ENCODE measurements around the gene FBXL7.

Gene FBXL7

DNA sequence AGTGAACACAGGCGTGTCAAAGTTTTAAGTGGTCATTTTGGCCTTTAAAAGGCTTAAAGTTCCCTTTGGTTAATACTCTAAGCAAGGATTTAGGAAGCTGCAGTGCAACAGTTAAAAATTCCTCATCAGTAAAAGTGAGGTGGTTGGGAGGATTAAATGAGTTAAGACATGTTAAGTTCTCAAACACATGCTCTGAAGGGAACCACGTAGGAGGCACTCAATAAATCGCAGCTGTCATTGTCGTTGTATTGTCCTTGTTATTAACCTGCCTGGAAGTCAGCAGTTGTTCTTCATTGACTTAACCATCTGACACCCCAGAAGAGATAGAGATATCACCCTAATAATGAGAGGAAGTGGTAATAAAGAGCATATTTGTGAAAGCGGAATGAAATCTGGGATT, 432.1 kb downstream of the FBXL7 start:
- DNase-seq (ENCODE audit: low read depth in 2 of 3, low spot score in 2 of 3), result no peak

GRCh38 chr5:15933259-15934207, 433.6 kb downstream of the FBXL7 start:
- DNase-seq (ENCODE audit: low read depth in 2 of 3, low spot score in 2 of 3), result no peak

DNA sequence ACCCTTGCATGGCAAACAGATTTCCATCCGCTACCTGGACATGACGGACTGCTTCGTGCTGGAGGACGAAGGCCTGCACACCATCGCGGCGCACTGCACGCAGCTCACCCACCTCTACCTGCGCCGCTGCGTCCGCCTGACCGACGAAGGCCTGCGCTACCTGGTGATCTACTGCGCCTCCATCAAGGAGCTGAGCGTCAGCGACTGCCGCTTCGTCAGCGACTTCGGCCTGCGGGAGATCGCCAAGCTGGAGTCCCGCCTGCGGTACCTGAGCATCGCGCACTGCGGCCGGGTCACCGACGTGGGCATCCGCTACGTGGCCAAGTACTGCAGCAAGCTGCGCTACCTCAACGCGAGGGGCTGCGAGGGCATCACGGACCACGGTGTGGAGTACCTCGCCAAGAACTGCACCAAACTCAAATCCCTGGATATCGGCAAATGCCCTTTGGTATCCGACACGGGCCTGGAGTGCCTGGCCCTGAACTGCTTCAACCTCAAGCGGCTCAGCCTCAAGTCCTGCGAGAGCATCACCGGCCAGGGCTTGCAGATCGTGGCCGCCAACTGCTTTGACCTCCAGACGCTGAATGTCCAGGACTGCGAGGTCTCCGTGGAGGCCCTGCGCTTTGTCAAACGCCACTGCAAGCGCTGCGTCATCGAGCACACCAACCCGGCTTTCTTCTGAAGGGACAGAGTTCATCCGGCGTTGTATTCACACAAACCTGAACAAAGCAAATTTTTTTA, 436.7 kb downstream of the FBXL7 start:
- no peak for DNase-seq (ENCODE audit: low read depth in 2 of 3, low spot score in 2 of 3)

GRCh38 chr5:15937708-15938107, 437.7 kb downstream of the FBXL7 start:
- DNase-seq (ENCODE audit: low read depth in 2 of 3, low spot score in 2 of 3), result no peak

DNA sequence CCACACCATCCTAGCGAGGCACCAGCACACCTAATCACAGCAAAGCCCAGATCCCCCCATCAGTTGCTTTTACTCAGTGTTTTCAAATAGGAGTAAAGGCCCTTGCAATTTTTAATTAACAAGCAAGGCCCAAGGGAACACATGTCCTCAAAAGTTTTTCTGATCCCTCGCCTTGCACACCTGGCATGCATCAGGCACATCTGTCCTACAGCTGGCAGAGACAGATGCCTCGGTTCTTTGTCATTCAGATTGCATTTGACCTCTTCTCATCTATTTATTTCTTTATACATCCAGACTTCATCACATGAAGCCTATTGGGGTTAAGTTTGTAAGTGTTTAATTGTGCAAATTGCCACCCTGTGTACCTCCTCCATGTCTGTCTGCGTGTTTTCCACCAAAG, 438.2 kb downstream of the FBXL7 start:
- DNase-seq (ENCODE audit: low read depth in 2 of 3, low spot score in 2 of 3), result no peak

DNA sequence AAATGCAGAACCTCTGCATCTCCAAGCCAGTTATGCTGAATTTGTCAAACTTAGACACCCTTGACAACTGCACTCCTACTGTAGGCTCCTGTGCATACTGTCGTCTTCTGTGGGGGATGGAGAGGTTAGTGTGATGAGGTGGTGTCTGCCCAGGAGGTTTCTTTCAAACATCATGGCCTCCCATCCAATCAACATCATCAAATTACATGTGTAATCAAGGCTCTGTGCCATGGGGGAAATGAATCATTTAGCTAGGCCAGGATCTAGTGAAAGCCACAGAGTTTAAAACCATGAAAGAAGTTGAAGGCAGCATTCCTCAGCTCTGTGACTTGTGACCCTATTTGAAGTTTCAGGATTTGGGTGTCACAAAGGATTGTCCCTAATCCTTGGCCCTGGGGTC, 439.0 kb downstream of the FBXL7 start:
- no peak for DNase-seq (ENCODE audit: low read depth in 2 of 3, low spot score in 2 of 3)

DNA sequence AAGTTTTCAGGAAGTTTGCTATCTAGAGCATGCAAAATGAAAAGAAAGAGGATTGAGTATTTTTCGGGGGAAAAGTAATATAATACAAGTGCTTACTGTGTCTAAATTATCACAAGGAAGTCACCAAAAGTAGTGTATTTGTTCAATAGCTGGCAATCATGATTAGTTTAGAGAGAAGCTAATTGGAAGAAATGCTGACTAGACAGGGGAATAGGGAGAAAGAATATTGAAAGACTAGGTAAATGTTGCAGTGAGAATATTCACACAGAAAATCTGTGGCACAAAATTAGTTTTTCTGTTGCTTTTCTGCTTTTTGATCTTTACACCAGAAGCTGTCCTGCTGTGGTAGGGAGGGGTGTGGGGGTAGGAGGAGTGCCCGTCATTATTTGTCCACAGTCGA, 440.9 kb downstream of the FBXL7 start:
- no peak for DNase-seq (ENCODE audit: low read depth in 2 of 3, low spot score in 2 of 3)

DNA sequence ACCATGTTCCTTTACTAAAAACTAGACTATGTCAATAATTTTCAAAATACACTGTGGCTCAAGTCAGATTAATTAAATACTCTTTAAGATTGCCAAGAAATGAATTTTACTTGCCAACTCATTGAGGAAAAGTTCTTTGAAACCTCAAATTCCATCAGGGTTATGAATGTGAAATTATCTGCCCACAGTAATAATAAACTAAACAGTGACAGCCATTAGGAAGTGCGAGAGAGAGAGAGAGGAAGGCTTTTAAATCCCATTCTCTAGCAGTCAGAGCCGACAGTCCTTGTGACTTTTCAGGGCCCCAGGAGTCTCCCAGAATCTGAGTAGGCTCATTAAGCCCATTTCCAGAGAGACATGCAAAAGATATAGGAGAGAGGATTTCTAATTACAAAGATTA, 443.5 kb downstream of the FBXL7 start:
- no peak for DNase-seq (ENCODE audit: low read depth in 2 of 3, low spot score in 2 of 3)

- DNase-seq (ENCODE audit: low read depth in 2 of 3, low spot score in 2 of 3), result no peak
Measured at GRCh38 chr5:15946026-15946425, 446.0 kb downstream of the FBXL7 start.

DNA sequence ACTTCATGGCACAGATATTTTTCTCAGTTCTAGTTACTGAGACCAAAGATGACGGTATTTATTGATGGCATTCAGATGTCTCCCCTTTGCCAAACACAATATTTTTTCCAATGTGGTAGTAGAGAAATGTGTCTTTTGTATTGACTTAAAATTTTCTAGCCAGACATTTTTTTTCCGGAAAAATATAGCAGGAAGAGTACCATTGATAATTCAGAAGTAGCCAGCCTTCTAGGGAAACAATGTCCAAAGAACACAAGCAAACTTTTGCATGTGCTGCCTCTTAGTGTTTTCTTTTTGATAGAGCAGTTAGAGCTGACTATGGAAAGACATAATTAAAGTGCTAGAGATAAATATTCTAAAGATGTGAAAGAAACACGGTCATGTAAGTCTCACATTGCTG, 448.2 kb downstream of the FBXL7 start:
- DNase-seq (ENCODE audit: low read depth in 2 of 3, low spot score in 2 of 3), result no peak

DNA sequence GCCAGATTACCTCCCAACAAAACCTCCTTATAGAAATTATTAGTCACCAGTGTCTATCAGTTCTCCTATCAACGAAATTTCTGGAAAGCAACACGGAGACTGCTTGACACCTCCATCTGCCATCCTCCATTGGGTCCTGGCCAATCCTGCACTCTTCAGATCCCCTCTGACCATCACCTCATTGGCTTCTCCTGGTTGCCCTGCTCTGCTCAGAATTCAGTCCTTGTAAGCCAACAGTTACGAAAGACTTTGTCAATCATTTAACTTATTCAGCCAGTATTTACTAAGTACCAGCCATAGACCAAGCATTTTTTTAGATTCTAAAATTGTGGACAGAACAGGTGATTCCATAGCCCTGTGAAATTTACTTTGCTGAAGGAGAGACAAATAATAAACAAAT, 451.1 kb downstream of the FBXL7 start:
- DNase-seq (ENCODE audit: low read depth in 2 of 3, low spot score in 2 of 3), result no peak

DNA sequence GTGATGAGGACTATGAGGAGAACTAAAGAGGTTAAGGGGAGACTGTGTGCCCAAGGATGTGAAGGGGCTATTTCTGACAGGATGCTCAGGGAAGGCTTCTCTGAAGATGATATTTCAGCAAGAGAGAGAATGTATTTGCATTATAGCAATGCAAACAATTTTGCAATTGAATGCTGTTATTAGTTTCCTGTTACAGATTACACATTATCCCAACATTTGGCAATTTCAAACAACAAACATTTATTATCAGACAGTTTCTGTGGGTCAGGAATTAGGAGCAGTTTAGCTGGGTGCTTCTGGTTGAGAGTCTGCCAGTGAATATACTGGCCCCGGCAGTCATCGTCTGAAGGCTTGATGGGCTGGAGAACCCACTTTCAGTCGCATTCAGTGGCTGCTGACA, 451.6 kb downstream of the FBXL7 start:
- DNase-seq (ENCODE audit: low read depth in 2 of 3, low spot score in 2 of 3), result no peak

GRCh38 chr5:15956622-15957021, 456.6 kb downstream of the FBXL7 start:
- no peak for DNase-seq (ENCODE audit: low read depth in 2 of 3, low spot score in 2 of 3)

DNA sequence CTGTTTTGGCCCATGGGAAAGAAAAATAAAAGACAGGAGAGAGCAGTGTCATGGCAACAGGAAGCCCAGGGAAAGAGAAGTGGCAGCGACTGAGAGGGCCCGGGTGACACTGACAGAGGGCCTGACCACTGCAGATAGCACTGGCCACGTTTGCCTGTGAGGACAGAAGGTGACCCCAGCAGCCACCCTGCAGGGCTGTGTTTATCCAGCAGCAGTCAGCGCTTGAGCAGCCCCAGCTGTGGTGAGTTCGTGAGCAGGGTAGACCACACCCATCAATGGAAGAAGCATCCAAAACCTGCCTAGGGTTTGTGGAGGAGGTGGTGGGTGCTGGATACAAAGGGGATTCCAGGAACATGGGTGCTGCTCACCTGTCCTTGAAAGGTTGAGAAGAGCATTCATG, 457.1 kb downstream of the FBXL7 start:
- no peak for DNase-seq (ENCODE audit: low read depth in 2 of 3, low spot score in 2 of 3)

DNA sequence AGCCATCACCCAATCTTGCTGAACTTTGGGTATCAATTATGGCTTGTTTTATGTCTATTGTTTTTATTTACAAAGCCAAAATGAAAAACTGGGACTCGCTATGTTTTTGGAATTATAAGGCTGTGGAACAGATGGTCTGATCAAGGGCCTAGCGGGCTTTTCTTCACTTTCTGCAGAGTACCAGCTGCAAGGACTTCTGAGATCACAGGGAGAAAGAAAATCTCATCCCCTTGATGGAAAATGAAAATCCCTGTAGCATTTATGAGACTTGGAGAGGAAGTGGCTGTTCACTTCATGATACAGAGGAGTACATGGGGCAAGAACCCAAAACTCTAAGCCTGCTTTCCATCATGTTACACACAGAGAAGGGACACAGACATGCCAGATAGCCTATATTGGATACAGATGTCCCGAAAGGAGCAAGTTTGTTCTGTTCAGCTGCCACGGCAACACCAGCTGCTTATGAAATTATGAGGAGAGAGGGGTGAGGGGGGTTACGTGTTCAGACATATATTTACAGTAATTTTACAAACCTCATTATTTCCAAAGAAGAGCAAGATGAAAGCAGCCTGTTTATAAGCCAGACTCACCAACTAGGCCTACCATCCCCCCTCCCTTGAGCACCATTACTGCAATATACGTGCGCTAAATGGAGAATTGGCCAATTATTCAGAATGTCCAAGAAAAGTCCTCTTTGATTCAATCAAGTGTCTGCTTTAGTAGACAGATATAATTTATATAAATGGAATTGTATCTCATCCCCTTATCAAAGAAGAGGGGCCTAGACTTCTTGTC, 459.6 kb downstream of the FBXL7 start:
- DNase-seq (ENCODE audit: low read depth in 2 of 3, low spot score in 2 of 3), result no peak

GRCh38 chr5:15966066-15966640, 466.2 kb downstream of the FBXL7 start:
- DNase-seq (ENCODE audit: low read depth in 2 of 3, low spot score in 2 of 3), result no peak

- DNase-seq (ENCODE audit: low read depth in 2 of 3, low spot score in 2 of 3), result no peak
Measured at GRCh38 chr5:15966651-15967050, 466.7 kb downstream of the FBXL7 start.

DNA sequence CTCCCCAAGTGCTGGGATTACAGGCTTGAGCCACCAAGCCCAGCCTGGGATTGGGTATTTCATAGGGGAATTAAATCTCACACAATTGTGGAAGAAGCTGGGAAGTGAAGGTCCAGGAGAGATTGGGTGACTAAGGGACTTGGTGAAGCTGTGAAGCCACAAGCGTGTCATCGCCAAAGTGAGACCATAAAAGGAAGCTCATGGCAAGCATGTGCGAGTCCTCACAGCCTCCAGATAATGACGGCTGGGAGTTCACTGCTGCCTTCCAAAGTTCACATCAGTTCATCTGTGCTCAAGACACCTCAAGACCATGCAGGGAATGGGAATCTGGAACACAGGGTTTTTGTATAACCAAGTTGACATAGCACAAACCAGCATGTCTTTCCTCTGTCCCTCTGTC, 469.0 kb downstream of the FBXL7 start:
- DNase-seq (ENCODE audit: low read depth in 2 of 3, low spot score in 2 of 3), result no peak

- no peak for DNase-seq (ENCODE audit: low read depth in 2 of 3, low spot score in 2 of 3)
Measured at GRCh38 chr5:15977851-15978250, 477.9 kb downstream of the FBXL7 start.

DNA sequence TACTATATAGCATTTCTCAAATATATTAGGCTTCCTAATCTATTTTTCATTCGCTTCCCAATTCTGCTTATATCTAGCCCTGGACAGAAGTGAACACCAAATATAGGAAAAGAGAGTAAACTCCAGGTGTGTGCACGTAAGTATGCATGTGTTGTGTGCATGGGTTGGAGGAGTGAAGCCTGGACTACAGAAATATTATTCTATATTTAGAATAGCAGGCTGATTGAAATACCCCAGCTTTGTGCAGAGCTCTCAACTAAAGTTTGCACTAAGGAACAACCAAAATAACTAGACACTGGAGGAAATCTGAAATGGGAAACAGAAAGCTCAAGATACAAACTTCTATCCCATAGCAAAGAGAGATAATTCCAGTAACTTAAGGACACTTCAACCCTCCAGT, 480.9 kb downstream of the FBXL7 start:
- no peak for DNase-seq (ENCODE audit: low read depth in 2 of 3, low spot score in 2 of 3)

DNA sequence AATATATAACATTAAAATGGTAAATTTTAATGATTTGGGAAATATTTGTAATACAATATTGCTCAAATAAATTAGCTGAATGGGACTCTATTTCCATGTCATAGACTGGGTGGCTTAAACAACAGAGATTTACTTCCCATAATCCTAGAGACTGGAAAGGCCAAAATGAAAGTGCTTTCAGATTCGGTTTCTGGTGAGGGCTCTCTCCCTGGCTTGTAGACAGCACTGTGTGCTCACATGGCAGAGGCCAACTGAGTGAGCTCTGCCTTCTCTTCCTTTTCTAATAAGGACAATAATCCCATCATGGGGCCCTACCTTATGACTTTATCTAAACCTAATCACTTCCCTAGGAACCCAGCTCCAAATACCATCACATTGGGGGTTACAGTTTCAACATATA, 483.4 kb downstream of the FBXL7 start:
- no peak for DNase-seq (ENCODE audit: low read depth in 2 of 3, low spot score in 2 of 3)

Measured in activated CD8-positive, alpha-beta memory T cell treated with anti-CD3 and anti-CD28 coated beads for 48 hours (primary cell).